HG03558 (cell line): ENCODE results near the gene PLD4.
"Not testable (repeated sequence)": the region's sequence is repeated elsewhere in the genome, so short reads cannot be mapped to it uniquely, and the experiment has no call there.

Experiments
- ATAC-seq: cut with Tn5 transposase; IDR thresholded peaks from one replicate; pipeline ENCODE4 v1.9.1; 2021; ENCODE audit warnings: moderate number of reproducible peaks; ENCODE audit not compliant: unreplicated experiment; ENCODE audit errors: extremely low read depth

PLD4 gene

DNA sequence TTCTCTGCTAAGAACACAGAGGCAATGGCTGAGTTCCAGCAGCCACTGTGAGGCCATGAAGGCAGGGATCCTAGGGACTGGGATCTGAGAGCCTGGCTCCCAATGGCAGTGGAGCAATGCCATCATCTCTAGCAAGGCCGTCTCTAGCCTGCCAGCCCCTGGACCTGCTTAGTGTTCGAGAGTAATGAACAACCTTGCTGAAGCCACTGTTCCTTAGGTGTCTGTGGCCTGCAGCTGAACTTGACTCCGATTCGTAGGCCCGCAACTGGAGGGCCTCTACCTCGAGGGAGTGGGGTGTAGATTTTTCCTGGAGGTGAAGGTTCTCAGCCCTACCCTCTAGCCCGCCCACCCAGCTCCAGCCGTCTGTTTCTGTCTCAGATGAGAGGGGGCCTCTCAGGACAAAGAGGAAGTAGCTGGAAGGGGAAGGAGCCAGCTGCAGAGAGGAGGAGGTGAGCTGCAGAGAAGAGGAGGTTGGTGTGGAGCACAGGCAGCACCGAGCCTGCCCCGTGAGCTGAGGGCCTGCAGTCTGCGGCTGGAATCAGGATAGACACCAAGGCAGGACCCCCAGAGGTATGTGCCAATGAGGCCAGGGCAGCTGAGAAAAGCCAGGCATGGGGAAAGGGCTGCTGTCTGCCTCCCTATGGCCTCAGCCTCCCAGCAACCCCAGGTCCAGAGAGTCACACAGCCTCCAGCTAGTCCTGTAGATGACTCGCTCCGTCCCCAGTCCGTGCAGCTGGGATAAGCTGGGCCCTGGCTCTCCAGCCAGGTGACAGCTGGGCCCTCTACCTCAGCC, at the start of gene PLD4:
Gene PLD4 (plus strand): TSS at position 459 of the 793 bp plus-strand sequence. CDS start 2,262 bp downstream, outside the sequence.
- ATAC-seq, result no peak

GRCh38 chr14:104875412-104875751, 49.3 kb upstream of the PLD4 start:
- ATAC-seq, result no peak

DNA sequence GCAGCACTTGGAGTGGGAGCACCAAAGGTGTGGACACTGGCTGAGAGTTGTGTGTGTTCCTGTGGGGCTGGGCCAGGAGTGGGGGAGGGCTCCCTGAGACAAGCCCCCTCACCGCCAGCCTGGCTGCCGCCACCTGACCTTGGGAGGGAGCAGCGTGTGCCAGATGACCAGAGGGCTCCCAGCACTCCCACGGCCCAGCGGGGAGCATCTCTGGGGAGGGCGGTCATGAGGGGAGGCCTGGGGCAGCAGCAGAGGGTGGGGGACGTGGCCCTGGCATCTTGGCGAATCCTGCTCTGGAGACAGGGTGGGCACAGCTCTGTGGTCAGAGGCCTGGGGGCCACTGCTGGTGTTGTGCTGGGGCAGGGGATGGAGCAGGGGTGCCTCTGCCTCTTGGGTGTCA, 48.9 kb upstream of the PLD4 start:
- ATAC-seq, result no peak

DNA sequence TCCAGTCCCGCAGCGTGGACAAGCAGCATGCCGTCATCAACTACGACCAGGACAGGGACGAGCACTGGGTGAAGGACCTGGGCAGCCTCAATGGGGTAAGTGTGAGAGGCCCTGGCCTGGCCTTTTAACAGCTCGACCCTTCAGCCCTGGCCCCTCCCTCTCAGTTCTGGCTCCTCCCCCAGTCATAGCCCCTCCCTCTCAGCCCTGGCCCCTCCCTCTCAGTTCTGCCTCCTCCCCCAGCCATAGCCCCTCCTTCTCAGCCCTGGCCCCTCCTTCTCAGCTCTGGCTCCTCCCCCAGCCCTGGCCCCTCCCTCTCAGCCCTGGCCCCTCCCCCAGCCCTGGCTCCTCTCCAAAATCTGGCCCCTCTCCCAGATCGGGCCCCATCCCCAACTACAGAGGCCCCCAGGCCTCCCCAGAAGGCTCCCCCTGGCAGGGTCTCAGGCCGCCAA, 48.4 kb upstream of the PLD4 start:
- ATAC-seq, result no peak

- ATAC-seq, result no peak
Observed at GRCh38 chr14:104877066-104877805, 47.4 kb upstream of the PLD4 start.

DNA sequence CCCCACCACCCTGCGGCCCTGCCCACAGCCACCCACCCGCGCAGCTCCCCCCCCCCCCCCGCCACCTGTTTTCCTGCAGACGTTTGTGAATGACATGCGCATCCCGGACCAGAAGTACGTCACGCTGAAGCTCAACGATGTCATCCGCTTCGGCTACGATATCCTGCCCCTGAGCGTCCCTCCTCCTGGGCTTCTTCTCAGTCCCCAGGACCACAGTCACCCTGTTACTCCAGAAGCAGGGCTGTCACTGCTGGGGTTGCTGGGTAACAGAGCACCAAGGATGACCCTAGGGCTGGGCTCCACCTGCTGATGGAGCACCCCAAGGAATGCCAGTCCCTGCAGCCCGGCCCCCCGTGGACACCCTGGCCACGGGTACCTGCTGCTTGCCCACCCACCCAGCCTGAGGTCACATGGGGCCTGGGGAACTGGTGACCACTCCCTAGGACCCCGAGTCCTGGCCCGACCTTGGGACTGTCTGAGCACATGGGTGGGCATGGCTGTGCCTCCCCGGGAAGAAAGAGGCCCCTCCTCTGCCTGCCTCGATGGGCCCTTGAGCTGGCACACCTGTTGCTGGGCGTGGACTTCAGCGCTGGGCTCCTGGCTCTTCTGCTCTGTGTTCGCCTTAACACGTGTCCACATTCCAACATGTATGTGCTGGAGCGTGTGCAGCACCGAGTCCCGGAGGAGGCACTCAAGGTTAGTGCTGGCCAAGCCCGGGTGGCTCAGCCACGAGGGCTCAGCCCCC, 46.7 kb upstream of the PLD4 start:
- no peak for ATAC-seq

DNA sequence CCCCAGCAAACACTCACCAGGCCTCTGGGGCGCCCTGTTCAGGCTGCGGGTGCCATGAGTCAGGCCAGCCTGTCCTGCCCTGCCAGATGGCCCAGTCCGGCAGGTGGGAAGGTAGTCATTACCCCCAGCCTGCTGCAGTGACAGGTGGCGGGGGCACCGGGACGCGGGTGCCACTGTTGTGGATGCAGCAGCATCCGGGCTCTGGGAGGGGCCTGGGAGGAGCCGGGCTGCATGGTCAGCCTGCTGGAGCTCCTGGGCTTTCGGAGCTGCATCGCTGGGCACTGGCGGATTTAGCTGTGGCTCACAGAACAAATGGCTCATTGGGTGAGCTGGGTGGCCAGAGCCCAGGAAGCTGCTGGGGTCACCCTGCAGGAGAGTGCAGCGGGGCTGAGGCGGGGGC, 46.1 kb upstream of the PLD4 start:
- ATAC-seq, result no peak

DNA sequence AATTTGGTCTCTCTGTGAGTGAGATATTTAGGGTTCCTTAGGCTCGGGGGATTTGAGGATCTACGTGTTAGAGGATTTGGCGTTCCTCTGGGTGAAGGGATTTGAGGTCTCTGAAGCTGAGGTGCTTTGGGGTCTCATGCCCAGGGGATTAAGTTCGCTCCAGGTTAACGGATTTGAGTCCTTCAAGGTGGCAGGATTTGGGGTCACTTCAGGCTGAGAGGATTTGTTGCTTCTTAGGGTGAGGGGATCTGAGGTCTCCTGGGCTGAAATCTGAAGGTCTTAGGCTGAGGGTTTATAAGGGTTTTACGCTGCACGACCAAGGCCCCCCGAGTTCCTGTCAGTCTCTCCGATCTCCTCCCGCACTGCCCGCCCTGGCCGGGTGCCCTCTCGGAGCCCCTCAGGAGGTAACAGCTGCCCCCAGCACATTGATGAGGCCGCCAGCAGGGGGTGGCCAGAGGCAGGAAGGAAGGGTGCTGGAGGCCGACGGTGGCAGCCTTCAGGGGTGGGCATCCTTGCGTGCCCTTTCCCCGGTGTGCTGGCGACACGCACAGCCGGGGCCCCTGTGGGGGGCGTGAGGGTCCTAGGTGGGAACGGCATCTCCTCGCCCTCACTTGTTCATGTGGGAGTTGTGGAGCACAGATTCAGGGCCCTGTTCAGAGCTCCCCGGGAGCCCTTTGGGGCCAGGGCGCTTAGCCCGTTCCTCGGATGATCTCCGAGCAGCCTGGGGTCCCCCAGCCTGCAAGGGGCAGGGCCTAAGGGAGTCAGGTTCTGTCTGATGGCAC, 45.3 kb upstream of the PLD4 start:
- no peak for ATAC-seq

- no peak for ATAC-seq
Observed at GRCh38 chr14:104879983-104880565, 44.6 kb upstream of the PLD4 start.

GRCh38 chr14:104880584-104881210, 44.0 kb upstream of the PLD4 start:
- no peak for ATAC-seq

DNA sequence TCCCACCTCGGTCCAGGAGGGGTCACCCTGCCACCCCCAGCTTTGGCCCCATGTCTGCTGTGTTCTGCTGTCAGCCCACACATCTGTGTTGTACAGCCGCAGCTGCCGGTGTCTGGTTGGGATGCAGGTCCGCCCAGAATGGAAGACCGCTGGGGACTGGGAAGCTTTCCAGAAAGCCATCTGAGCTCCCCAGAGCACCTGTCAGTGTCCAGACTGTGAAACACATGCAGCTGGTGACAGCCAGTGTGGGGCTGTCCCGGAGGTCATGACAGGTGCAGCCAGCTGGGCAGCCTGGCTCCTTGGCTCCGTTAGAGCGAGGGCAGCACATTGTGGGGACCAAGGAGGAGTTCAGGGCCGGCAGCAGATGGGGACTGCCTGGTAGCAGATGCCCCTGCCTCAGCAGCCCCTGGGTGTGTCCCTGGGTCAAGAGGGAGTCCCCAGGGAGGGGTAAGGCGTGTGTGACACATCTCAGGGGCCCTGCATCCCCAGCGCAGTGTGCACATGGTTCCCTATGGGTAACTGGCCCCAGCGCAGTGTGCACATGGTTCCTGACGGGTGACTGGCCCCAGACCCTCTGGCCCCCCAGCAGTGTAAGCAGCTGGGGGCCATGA, 43.2 kb upstream of the PLD4 start:
- ATAC-seq, result no peak

DNA sequence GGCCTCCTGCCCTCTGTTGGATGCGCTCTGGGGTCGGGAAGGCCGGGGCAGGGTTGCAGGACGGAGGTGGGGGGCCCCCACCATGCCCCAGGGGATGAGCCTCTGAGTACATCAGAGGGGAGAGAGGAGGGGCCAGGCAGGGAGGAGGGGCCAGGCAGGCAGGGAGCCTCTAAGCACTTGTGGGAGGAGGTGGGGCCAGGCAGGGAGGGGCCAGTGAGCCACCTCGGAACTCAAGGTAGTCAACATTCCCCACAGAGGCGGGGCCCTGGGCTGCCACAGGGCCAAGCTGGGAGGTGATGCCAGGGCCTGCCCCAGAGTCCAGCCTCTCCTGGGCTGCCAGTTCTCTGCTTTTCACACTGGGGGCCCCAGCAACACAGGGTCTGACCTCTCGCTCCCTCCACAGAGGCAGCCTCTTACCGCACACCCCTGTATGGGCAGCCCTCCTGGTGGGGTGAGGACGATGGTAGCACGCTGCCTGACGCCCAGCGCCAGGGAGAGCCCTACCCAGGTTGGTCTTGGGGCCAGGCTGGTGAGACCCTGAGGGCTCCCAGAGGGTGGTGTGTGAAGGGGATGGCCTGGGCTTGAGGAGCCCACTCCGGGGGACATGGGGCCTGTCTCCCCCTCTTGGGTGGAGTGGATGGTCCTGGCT, 42.2 kb upstream of the PLD4 start:
- ATAC-seq, result no peak

- ATAC-seq, result no peak
Observed at GRCh38 chr14:104882991-104883660, 41.6 kb upstream of the PLD4 start.

DNA sequence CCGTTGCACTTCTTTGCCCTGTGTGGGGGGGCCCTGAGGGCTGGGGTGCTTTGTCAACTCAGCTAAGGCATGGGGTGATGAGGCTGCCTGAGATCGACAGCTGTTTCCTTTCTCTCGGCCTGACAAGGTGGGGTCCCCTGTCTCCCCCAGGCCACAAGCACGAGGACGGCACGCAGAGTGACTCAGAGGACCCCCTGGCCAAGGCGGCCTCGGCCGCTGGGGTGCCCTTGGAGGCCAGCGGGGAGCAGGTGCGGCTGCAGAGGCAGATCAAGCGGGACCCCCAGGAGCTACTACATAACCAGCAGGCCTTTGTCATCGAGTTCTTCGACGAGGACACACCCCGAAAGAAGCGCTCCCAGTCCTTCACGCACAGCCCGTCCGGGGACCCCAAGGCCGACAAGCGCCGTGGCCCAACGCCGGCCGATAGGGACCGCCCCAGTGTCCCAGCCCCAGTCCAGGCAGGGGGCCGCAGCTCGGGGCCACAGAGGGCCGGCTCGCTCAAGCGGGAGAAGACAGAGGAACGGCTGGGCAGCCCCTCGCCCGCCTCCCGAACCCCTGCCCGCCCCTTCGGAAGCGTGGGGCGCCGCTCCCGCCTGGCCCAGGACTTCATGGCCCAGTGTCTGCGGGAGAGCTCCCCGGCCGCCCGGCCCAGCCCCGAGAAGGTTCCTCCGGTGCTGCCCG, 40.9 kb upstream of the PLD4 start:
- no peak for ATAC-seq

DNA sequence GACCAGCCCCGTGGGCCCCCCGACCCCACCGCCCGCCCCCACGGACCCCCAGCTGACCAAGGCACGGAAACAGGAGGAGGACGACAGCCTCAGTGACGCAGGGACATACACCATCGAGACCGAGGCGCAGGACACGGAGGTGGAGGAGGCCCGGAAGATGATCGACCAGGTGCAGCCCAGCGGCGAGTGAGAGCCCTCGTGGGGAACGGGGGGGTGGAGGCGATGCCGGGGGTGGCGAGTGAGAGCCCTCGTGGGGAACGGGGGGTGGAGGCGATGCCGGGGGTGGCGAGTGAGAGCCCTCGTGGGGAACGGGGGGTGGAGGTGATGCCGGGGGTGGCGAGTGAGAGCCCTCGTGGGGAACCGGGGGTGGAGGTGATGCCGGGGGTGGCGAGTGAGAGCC, 40.3 kb upstream of the PLD4 start:
- not testable (repeated sequence) for ATAC-seq

DNA sequence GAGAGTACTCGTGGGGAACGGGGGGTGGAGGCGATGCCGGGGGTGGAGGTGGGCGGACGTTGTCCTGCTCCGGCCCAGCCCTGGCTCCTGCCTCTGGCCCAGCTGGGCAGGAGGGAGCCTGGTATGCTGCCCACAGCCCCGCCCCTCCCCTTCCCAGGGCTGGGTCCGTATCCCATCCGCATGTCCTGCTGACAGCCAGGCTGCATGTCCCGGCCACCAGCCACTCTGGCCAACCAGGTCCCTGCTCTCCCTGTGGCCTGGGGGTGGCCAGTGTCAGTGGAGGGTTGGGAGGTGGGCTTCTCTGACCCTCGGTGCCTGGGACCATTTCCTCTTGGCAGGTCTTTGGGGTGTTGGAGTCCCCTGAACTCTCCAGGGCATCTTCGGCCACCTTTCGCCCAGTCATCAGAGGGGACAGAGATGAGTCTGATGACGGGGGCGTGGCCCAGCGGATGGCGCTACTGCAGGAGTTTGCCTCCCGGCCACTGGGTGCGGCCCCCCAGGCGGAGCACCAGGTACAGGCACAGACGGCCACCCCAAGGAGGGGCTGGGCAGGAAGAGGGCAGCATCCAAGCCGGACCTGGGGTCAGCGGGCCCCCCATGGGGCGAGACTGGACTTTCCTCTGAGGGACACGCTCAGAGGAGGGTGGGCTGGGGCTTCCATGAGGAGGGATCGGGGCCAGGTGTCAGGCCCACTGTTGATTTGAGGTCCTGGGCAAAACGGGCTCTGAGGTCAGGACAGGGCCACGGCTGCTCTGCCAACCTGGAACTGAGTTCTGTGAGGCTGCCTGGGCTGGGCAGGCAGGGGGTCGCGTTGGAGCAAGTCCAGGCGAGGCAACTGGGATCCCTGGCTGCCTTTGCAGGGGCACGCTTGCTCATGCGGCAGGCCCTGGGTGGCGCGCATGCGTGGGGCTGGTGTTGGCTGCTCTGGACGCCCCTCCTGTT, 39.4 kb upstream of the PLD4 start:
- no peak for ATAC-seq
